Breast epithelium (tissue), 4 donors: ENCODE measurements around the gene MTCL1. TPM values are rescaled to one million over a fixed set of nuclear protein-coding genes. Genes with fewer than 3 reads are reported as not detected.

Experiments used
- DNase-seq, 2 donors: peaks; one replicate each; pipeline ENCODE4 v3.0.0-alpha.2; 2019; ENCODE audit warnings: low spot score in 2 of 2
- H3K27ac ChIP-seq, 2 donors: fragments of 200-600 bp; sonication (generic) in 1 of 2; one replicate each; pipeline ENCODE4 v1.5.1; 2016 to 2019; ENCODE audit warnings: mild to moderate bottlenecking in 1 of 2
- H3K27me3 ChIP-seq, 2 donors: fragments of 200-600 bp; sonication (generic) in 1 of 2; one replicate each; pipeline versions ENCODE4 v1.5.1 to v1.6.0; 2017 to 2019; ENCODE audit warnings: control low read depth in 1 of 2, mild to moderate bottlenecking in 1 of 2
- H3K36me3 ChIP-seq: fragments of 200-600 bp; one replicate; pipeline ENCODE4 v1.5.1; 2019
- H3K4me1 ChIP-seq, 2 donors: fragments of 200-600 bp; sonication (generic); one replicate each; pipeline ENCODE4 v1.5.1; 2016 to 2019; ENCODE audit warnings: control low read depth in 1 of 2
- H3K4me3 ChIP-seq, 3 donors: fragments of 200-600 bp; sonication (generic); 1 replicate in 2 of 3; 2 replicates in 1 of 3; pipeline ENCODE4 v1.5.1; 2016 to 2019; ENCODE audit warnings: mild to moderate bottlenecking in 3 of 3, moderate library complexity in 2 of 3
- H3K9me3 ChIP-seq, 2 donors: fragments of 200-600 bp; sonication (generic) in 1 of 2; one replicate each; pipeline ENCODE4 v1.5.1; 2016 to 2019; ENCODE audit warnings: control low read depth in 1 of 2
- POLR2A ChIP-seq: fragments of 450-650 bp; IDR thresholded peaks from one replicate; pipeline ENCODE4 v1.6.1; 2016; ENCODE audit warnings: antibody characterized with exemption, mild to moderate bottlenecking, moderate library complexity
- POLR2AphosphoS5 ChIP-seq, 3 donors: sonication (generic); formaldehyde crosslinking; IDR thresholded peaks; one replicate each; pipeline ENCODE4 v1.6.1; 2017; ENCODE audit warnings: antibody characterized with exemption in 3 of 3
- intact Hi-C: fragments of 100-400 bp; cut with DNase I; formaldehyde crosslinking; loops from one replicate; pipeline ENCODE4 v1.15.1; 2023; ENCODE audit warnings: low total_unique reads
- total RNA-seq, 3 donors: library from RNA; depleted of rRNA; stranded (reverse); fragments of >200 nt; gene quantifications; one replicate each; pipeline ENCODE4 v1.1.0, GENCODE V29; 2016
- TF ChIP-seq, protein P1 (sequence below), 3 donors: fragments of 450-650 bp; IDR thresholded peaks; one replicate each; pipeline ENCODE4 v1.5.1; 2016 to 2017; ENCODE audit warnings: antibody characterized with exemption in 3 of 3, mild to moderate bottlenecking in 3 of 3, moderate library complexity in 3 of 3

Gene MTCL1
- total RNA-seq, 3 donors from 2014 or later: 4.9 to 9.1 (median 7.2) TPM

DNA sequence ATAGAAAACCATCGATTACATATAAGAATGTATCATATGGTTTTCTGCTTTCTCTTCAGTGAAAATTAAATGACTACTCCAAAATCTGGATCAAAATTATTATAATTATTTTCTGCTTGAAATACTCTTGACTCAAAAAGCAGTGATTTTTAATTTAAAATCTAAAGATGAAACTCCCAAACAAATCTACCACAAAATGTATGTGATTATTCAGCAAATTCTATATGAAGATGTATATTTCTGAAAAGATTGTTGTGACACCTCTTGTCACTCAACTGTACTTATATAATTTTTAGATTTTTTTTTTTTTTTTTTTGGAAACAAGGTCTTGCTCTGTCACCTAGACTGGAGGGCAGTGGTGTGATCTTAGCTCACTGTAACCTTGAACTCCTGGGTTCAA lies 98.6 kb downstream of the MTCL1 start:
- no peak for TF ChIP-seq POLR2AphosphoS5 (IDR thresholded peaks at IDR 0.05)
- no peak for TF ChIP-seq POLR2A
- TF ChIP-seq, protein P1, sequence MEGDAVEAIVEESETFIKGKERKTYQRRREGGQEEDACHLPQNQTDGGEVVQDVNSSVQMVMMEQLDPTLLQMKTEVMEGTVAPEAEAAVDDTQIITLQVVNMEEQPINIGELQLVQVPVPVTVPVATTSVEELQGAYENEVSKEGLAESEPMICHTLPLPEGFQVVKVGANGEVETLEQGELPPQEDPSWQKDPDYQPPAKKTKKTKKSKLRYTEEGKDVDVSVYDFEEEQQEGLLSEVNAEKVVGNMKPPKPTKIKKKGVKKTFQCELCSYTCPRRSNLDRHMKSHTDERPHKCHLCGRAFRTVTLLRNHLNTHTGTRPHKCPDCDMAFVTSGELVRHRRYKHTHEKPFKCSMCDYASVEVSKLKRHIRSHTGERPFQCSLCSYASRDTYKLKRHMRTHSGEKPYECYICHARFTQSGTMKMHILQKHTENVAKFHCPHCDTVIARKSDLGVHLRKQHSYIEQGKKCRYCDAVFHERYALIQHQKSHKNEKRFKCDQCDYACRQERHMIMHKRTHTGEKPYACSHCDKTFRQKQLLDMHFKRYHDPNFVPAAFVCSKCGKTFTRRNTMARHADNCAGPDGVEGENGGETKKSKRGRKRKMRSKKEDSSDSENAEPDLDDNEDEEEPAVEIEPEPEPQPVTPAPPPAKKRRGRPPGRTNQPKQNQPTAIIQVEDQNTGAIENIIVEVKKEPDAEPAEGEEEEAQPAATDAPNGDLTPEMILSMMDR (IDR thresholded peaks at IDR 0.05): no peak
- Histone ChIP-seq H3K9me3 (no peaks in the 10 kb centered on the region), H3K4me1 (no peaks in the 10 kb centered on the region), H3K36me3 (no peaks in the 10 kb centered on the region), H3K4me3 (no peak overlapping the region), H3K27me3 (no peaks in the 10 kb centered on the region), H3K27ac (no peak overlapping the region)
- DNase-seq: no peak
- intact Hi-C loops: no loop called here

- Histone ChIP-seq H3K36me3 (no peaks in the 10 kb centered on the region), H3K27me3 (no peaks in the 10 kb centered on the region), H3K27ac (no peak overlapping the region), H3K4me3 (no peak overlapping the region), H3K9me3 (no peaks in the 10 kb centered on the region), H3K4me1 (no peaks in the 10 kb centered on the region)
- TF ChIP-seq POLR2AphosphoS5 (IDR thresholded peaks at IDR 0.05) (no peak), POLR2A (no peak)
- TF ChIP-seq, protein P1 (IDR thresholded peaks at IDR 0.05): no peak
- no peak for DNase-seq
- intact Hi-C loops: no loop called here
Observed at GRCh38 chr18:8805552-8805951, 100.2 kb downstream of the MTCL1 start.

DNA sequence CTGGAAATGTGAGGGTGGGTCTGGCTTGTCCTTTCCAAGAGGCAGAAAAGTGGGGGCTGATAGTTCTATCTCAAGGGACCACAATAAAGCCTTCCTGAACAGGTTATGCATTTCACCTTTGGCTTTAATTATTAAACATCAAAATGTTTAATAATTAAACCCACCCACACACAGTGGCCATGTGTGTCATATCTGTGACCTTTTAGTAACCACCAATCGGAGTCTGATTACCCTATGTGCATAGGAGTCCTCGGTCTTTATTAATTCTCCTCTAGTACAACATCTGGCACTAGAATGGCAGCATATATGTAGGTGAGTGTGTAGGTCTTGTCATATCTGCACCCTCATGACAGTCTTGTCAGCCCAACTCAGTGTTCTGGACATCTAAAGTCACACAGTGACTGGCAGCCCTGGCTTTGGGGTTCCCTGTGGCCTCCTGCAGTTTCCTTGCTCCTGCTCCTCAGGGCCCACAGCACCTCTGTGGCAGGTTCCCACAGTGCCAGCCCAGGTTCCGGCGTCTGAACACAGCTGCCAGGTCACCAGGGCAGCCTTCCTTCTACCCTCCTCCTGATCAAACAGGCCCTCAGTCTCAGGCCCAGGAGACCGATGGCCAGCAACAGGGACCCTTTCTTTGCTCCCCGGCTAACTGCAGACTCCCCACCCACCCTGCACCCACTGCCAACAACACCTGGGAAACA lies 100.9 kb downstream of the MTCL1 start:
- H3K4me1 ChIP-seq: no peaks in the 10 kb centered on the region
- intact Hi-C loops: no loop called here
- no peak overlapping the region for H3K4me3 ChIP-seq
- no peak overlapping the region for H3K27ac ChIP-seq
- no peaks in the 10 kb centered on the region for H3K27me3 ChIP-seq
- TF ChIP-seq, protein P1 (IDR thresholded peaks at IDR 0.05): no peak
- TF ChIP-seq POLR2AphosphoS5 (IDR thresholded peaks at IDR 0.05) (no peak), POLR2A (no peak)
- no peaks in the 10 kb centered on the region for H3K36me3 ChIP-seq
- DNase-seq: no peak
- no peaks in the 10 kb centered on the region for H3K9me3 ChIP-seq

DNA sequence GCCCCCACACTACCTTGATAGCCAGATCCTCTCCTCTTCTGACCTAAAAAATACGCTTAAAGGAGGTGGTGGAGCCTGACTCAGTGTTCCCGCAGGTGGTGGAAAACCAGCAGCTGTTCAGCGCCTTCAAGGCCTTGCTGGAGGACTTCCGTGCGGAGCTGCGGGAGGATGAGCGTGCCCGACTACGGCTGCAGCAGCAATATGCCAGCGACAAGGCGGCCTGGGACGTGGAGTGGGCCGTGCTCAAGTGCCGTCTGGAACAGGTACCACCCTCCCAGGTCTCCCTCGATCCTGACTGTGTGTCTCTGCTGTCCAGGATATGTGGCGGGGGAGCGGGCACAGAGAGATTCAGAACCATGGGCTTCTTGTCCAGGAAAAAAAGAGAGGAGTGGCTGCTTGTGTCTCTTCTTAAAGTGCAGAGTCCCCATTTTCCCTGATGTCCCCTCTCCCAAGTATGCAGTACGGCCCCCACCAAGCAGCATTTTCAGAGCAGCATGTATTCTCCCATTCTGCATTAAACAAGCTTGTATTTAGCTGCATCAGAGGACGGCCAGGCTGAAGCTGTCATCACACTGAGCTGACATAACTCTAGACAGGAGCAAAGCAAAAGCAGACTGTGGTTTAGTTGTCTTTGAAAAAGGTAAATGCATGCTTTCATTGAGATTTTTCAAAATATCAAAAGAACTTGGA lies 101.6 kb downstream of the MTCL1 start:
- no peaks in the 10 kb centered on the region for H3K36me3 ChIP-seq
- H3K4me1 ChIP-seq: no peaks in the 10 kb centered on the region
- H3K4me3 ChIP-seq: no peak overlapping the region
- TF ChIP-seq POLR2AphosphoS5 (IDR thresholded peaks at IDR 0.05) (no peak), POLR2A (no peak)
- TF ChIP-seq, protein P1 (IDR thresholded peaks at IDR 0.05): no peak
- no peak for DNase-seq
- H3K9me3 ChIP-seq: no peaks in the 10 kb centered on the region
- intact Hi-C loops: no loop called here
- no peaks in the 10 kb centered on the region for H3K27me3 ChIP-seq
- no peak overlapping the region for H3K27ac ChIP-seq

DNA sequence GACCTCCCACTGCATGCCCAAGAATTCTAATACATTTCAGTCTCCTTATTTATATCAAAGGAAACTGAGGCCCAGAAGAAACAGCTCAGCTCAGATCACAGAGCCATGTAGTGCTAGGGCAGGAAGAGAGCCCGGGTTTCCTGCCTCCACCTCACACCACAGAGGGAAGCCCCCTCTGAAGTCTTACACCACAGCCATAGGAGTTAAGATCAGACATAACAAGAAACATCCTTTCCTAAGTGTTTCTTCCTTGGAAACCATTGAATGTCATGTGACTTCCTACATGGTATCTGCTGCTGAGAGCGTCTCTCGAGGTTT lies 102.1 kb downstream of the MTCL1 start:
- TF ChIP-seq POLR2AphosphoS5 (IDR thresholded peaks at IDR 0.05) (no peak), POLR2A (no peak)
- TF ChIP-seq, protein P1 (IDR thresholded peaks at IDR 0.05): no peak
- H3K27me3 ChIP-seq: no peaks in the 10 kb centered on the region
- no peak for DNase-seq
- no peak overlapping the region for H3K4me3 ChIP-seq
- intact Hi-C loops: no loop called here
- H3K4me1 ChIP-seq: no peaks in the 10 kb centered on the region
- H3K36me3 ChIP-seq: no peaks in the 10 kb centered on the region
- no peak overlapping the region for H3K27ac ChIP-seq
- H3K9me3 ChIP-seq: no peaks in the 10 kb centered on the region
